Endothelial cell of umbilical vein (primary cell): Measurements from ENCODE around the gene CEP170.

Experiments used
- CTCF ChIP-seq, 2 donors: IDR thresholded peaks; 1 replicate in 1 of 2; 2 replicates in 1 of 2; pipeline ENCODE4 v1.5.1; 2011; ENCODE audit warnings: low read length in 2 of 2, mild to moderate bottlenecking in 2 of 2, moderate library complexity in 2 of 2, control low read depth in 1 of 2, inconsistent platforms in 1 of 2, low read depth in 1 of 2; ENCODE audit not compliant: insufficient read depth in 1 of 2; ENCODE audit errors: extremely low read depth in 1 of 2
- EZH2 ChIP-seq: IDR thresholded peaks from 2 replicates; pipeline ENCODE4 v1.6.1; 2012; ENCODE audit warnings: borderline replicate concordance, low read depth, mild to moderate bottlenecking, moderate library complexity, low read length, inconsistent platforms; ENCODE audit not compliant: severe bottlenecking
- GATA2 ChIP-seq: IDR thresholded peaks from 2 replicates; pipeline ENCODE4 v1.7.0; 2011; ENCODE audit warnings: low read depth, mild to moderate bottlenecking, moderate library complexity, mixed read lengths, low read length; ENCODE audit not compliant: insufficient read length, insufficient read depth
- JUN ChIP-seq: IDR thresholded peaks from 2 replicates; pipeline ENCODE4 v1.6.1; 2011; ENCODE audit warnings: borderline replicate concordance, low read depth; ENCODE audit not compliant: insufficient read length, insufficient read depth
- MYC ChIP-seq: IDR thresholded peaks from one replicate; pipeline ENCODE4 v1.6.1; 2011; ENCODE audit warnings: mild to moderate bottlenecking, low read depth, low read length
- POLR2A ChIP-seq: IDR thresholded peaks from 2 replicates; pipeline ENCODE4 v1.6.1; 2012; ENCODE audit warnings: low read depth, mild to moderate bottlenecking, control low read depth, low read length
- POLR2AphosphoS5 ChIP-seq: IDR thresholded peaks from 2 replicates; pipeline ENCODE4 v1.6.1; 2012; ENCODE audit warnings: low read depth, mild to moderate bottlenecking, control low read depth, low read length, moderate library complexity; ENCODE audit not compliant: insufficient read depth

GRCh38 chr1:243268751-243269460 is 13.8 kb upstream of the CEP170 start:
- TF ChIP-seq POLR2A = no peak
- no peak for TF ChIP-seq CTCF (IDR thresholded peaks at IDR 0.05; ENCODE audit: extremely low read depth in 1 of 2, insufficient read depth in 1 of 2, low read depth in 1 of 2, low read length in 2 of 2)
- no peak for TF ChIP-seq EZH2
- TF ChIP-seq GATA2 = no peak
- TF ChIP-seq POLR2AphosphoS5 = peak; percentile 13
- TF ChIP-seq MYC = no peak
- TF ChIP-seq JUN = no peak
